A549 treated with RU486 at 1 μM for 4 hours (cell line): Measurements from ENCODE around the gene PROSER3. TPM values are rescaled to one million over a fixed set of nuclear protein-coding genes. Genes with fewer than 3 reads are reported as not detected.

Source experiments
- total RNA-seq: library from RNA; stranded (reverse); fragments of 200-300 nt; extraction: Qiagen RNA extraction; gene quantifications from 5 replicates; pipeline ENCODE4 v1.2.3, GENCODE V29; 2022; ENCODE audit warnings: low read depth

The PROSER3 gene
- 25.6 to 28.1 TPM (median 27.1 TPM) in 5 replicates for total RNA-seq

GRCh38 chr19:35757749-35758608 is at the start of gene PROSER3:
PROSER3 (plus strand) TSS chr19:35758176; CDS start chr19:35758216, 40 bp downstream.

GRCh38 chr19:35717665-35718344 is 40.2 kb upstream of the PROSER3 start, which contains the start of gene KMT2B:
KMT2B (plus strand) TSS chr19:35718003; CDS start chr19:35718019, 16 bp downstream.

GRCh38 chr19:35742121-35742724 is 15.8 kb upstream of the PROSER3 start, which contains the start of gene IGFLR1:
IGFLR1 (minus strand) TSS chr19:35742452; CDS start chr19:35741180, 1,272 bp downstream.

GRCh38 chr19:35745328-35746086 is 12.5 kb upstream of the PROSER3 start, which contains the start of the genes PSENEN and U2AF1L4:
PSENEN (plus strand) TSS chr19:35745651; CDS start chr19:35745931, 280 bp downstream.
U2AF1L4 (minus strand) TSS chr19:35745418; CDS start chr19:35745391, 27 bp downstream.

DNA sequence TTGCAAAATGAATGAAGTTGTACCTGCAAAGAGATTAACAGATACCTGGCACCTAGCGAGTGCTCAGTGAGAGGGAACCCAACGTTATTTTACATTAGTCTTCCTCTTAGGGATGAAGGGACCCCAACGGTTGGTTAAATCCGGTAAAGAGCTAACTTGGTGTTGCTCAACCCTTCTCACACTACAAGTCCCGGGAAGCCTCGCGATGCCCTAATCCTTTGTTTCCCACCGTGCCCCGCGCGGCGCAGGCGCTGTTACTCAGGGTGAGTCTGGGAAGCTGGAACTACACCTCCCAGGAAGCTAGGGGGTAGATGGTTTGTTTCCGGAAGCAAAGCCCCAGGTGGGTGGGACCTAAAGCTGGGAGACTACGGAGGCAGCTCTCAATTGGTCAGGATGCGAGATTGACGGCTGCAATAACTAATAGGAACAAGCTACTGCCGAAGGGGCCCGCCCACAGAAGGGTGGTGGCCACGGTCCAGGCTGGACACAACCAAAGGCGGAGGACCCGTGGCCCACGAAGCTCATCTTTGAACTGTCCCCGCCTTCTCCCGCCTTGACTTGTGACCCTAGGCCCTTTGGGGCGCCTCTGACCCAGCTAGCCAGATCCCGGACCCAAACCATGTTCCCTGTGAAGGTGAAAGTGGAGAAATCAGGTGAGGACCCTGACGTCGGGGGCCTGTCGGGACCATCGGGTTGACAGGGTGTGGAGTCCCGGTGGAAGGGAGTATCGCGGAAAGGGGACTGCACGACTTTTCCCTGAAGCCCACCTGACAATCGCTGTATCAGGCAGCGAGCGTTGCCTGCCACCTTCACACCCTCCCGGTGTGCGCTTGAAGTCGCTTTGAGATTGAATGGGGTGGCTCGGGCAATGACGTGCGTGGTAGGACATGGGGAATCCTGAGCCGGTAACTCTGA is 9.6 kb upstream of the PROSER3 start, which contains the start of gene LIN37:
TSS of gene LIN37 (plus strand) at position 471 of the 915 bp plus-strand sequence. CDS start at position 620, 149 bp downstream.

DNA sequence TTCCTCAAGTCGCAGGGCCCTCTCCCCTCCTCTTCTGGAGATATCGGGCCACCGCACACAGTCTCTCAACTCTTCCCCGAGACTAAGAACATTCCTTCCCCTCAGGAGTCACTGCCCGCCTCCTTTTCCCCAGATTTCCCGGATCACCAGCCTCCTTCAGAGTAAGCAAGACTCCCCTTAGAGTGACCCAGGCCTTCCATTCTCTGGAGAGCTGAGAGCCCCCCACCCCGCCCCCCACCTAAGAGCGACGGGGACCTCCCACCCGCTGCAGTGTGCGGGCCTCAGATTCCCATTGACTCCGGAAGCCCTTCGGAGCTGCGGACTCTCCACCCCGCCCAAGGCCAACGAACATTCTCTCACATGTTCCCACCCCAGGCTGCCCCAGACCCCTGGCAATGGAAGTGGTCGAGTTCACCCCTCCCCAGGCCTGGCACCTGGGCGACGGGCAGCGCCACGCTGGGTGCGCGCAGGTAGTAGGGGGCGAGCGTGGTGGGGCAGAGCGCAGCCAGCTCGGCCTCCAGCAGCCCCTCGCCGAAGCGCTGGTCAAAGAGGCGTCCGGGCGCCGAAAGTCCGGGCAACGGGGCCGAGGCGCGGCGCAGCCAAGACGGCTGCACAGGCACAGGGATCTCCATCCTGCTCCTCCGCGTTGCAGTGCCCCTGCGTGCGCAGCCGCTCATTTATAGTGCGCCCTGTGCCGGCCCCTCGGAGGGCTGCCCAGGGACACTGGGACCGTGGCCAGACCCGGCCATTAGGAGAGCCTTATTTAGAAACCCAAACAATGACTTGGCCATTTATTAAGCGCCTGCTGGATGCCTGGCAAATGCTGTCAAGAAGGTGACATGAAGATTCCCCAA is 1.4 kb upstream of the PROSER3 start, which contains the start of gene HSPB6:
TSS of gene HSPB6 (minus strand) at position 653 of the 854 bp plus-strand sequence. CDS start at position 632, 21 bp downstream.

GRCh38 chr19:35775298-35776101 is 17.5 kb downstream of the PROSER3 start, which contains the start of gene ARHGAP33:
ARHGAP33 (plus strand) TSS chr19:35775564; CDS start chr19:35775659, 95 bp downstream.

DNA sequence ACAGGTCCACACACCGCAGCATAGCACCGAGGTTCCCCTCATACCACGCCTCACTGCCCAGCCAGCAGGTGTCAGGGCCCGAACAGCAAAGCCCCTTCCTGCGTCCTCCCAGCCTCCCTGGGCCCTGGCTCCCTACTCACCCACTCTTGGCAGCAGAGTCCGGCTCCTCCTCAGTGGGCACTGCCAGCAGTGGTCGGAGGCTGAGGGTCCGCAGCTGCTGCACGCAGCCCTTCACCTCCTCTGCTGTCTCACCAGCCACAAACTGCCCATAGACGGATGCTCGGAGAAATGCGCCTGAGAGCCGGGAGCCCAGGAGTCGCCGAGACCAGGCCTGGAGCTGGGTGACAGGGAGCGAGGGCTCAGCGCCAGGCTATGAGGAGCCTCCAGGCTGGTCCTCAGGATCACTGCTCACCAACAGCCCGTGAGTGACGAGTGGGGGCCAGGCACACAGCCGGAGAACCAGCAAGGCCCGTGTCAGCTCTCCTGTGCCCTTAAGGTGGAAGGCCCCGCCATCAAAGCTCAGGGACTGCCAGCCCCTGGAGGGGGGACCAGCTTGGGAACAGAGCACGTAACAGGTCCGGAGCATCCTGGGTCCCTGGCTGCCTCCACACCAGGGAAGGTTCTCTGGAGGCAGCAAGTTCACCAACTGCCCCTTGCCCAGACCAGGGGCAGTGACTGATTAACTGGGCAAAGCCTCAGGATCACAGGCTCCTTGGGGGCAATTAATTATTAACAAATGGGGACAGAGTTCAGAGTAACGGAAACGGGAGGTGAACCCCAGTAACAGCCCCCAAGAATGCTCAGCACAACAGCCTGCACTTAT is 54.5 kb downstream of the PROSER3 start, which contains the start of gene PRODH2:
TSS of gene PRODH2 (minus strand) at position 626 of the 823 bp plus-strand sequence. CDS start at position 586, 40 bp downstream.

Other genes with a start within 250 kb of the PROSER3 start
- 29.0 to 46.4 TPM (median 36.8 TPM) in 5 replicates for gene DMKN, start 244.5 kb upstream of the PROSER3 start, total RNA-seq
- gene SBSN, start 229.9 kb upstream of the PROSER3 start, total RNA-seq: 2.0 to 3.9 TPM (median 2.9 TPM) in 5 replicates
- gene GAPDHS, start 224.7 kb upstream of the PROSER3 start, total RNA-seq: not detected in 5 replicates
- gene TMEM147, start 212.6 kb upstream of the PROSER3 start, total RNA-seq: 378 to 437 TPM (median 424 TPM) in 5 replicates
- gene ATP4A, start 194.5 kb upstream of the PROSER3 start, total RNA-seq: not detected in 5 replicates
- gene PMIS2, start 172.0 kb upstream of the PROSER3 start, total RNA-seq: not detected in 5 replicates
- gene HAUS5, start 145.4 kb upstream of the PROSER3 start, total RNA-seq: 11.9 to 16.6 TPM (median 15.7 TPM) in 5 replicates
- 137 to 219 TPM (median 210 TPM) in 5 replicates for gene RBM42, start 129.1 kb upstream of the PROSER3 start, total RNA-seq
- gene ETV2, start 116.4 kb upstream of the PROSER3 start, total RNA-seq: 1.4 to 2.8 TPM (median 2.2 TPM) in 5 replicates
- 1,299 to 1,635 TPM (median 1,348 TPM) in 5 replicates for gene COX6B1, start 109.9 kb upstream of the PROSER3 start, total RNA-seq
- 0.67 to 0.99 TPM (median 0.85 TPM) in 5 replicates for gene UPK1A, start 91.7 kb upstream of the PROSER3 start, total RNA-seq
- not detected in 5 replicates for gene ZBTB32, start 53.6 kb upstream of the PROSER3 start, total RNA-seq
- gene KMT2B, start 40.2 kb upstream of the PROSER3 start, total RNA-seq: 49.8 to 65.3 TPM (median 57.7 TPM) in 5 replicates
- gene IGFLR1, start 15.7 kb upstream of the PROSER3 start, total RNA-seq: 10.7 to 12.8 TPM (median 11.2 TPM) in 5 replicates
- 24.3 to 27.8 TPM (median 26.3 TPM) in 5 replicates for gene U2AF1L4, start 12.8 kb upstream of the PROSER3 start, total RNA-seq
- gene PSENEN, start 12.5 kb upstream of the PROSER3 start, total RNA-seq: 261 to 334 TPM (median 293 TPM) in 5 replicates
- 20.4 to 23.4 TPM (median 22.5 TPM) in 5 replicates for gene LIN37, start 9.6 kb upstream of the PROSER3 start, total RNA-seq
- 0.10 to 0.30 TPM (median 0.24 TPM) in 5 replicates for gene HSPB6, start 1.1 kb upstream of the PROSER3 start, total RNA-seq
- 2.7 to 7.3 TPM (median 5.7 TPM) in 5 replicates for gene ARHGAP33, start 17.4 kb downstream of the PROSER3 start, total RNA-seq
- 0.18 to 0.61 TPM (median 0.44 TPM) in 5 replicates for gene PRODH2, start 54.7 kb downstream of the PROSER3 start, total RNA-seq
- gene NPHS1, start 94.3 kb downstream of the PROSER3 start, total RNA-seq: 0.13 to 0.65 TPM (median 0.36 TPM) in 5 replicates
- gene KIRREL2, start 98.7 kb downstream of the PROSER3 start, total RNA-seq: 0.53 to 0.73 TPM (median 0.57 TPM) in 5 replicates
- 69.5 to 103 TPM (median 99.5 TPM) in 5 replicates for gene APLP1, start 110.4 kb downstream of the PROSER3 start, total RNA-seq
- gene NFKBID, start 142.4 kb downstream of the PROSER3 start, total RNA-seq: 6.6 to 8.7 TPM (median 7.9 TPM) in 5 replicates
- 0.18 to 0.64 TPM (median 0.27 TPM) in 3 of 5 replicates, not detected in the others for gene HCST, start 144.4 kb downstream of the PROSER3 start, total RNA-seq
- gene TYROBP, start 150.1 kb downstream of the PROSER3 start, total RNA-seq: not detected in 5 replicates
- 15.3 to 21.9 TPM (median 19.7 TPM) in 5 replicates for gene LRFN3, start 178.2 kb downstream of the PROSER3 start, total RNA-seq
- gene SDHAF1, start 237.0 kb downstream of the PROSER3 start, total RNA-seq: 32.5 to 53.6 TPM (median 52.3 TPM) in 5 replicates